NCI-H2107 (cell line): Measurements from ENCODE around the gene UCHL5.
"Not testable (repeated sequence)": the region's sequence is repeated elsewhere in the genome, so short reads cannot be mapped to it uniquely, and the experiment has no call there.

Experiments used
- DNase-seq: peaks from one replicate; lab custom pipeline; 2025; lab: John Stamatoyannopoulos, UW

Gene UCHL5

DNA sequence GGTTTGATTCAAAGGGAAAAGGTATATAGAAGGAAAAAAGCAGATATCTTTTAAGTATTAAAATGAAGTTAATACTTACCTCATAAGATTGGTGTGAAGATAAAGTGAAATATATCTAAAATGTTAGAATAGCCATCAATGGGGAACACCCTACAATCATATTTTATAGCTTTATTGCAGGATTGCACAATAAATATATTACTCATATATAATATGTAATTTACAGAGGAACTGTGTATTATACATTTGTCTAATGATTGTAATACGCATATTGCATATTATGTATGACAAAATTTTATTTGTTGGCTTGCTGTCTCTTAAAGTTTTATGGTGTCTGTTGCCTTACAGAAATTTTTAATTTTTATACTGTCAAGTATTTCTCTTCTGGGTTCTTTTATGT lies 47.8 kb downstream of the UCHL5 start:
- no peak for DNase-seq

DNA sequence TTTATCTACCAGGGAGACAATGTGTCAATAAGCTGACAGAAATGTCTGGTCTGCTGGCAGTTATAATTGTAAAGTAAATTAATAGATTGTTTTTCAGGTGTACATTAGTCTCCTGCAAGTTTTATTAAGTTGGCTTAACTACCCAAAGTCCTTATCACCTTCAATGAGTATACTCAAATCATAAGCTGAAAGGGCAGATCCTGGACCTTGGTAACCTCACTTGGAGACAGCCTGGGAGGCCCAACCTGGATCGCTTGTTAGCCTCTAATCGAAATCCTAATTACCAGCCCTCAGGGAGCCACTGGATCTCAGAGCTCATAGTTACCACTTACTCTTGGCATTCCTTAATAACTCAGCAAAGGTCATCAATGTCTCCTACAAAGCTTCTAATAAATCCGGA lies 49.7 kb downstream of the UCHL5 start:
- no peak for DNase-seq

DNA sequence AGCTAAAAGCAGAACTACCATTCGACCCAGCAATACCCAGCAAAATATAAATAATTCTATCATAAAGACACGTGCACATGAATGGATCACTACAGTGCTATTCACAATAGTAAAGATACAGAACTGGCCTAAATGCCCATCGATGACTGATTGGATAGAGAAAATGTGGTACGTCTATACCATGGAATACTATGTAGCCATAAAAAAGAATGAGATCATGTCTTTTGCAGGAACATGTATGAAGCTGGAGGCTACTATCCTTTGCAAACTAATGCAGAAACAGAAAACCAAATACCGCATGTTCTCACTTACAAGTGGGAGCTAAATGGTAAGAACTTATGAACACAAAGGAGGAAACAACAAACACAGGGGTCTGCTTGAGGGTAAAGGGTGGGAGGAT lies 53.4 kb downstream of the UCHL5 start:
- DNase-seq: no peak

DNA sequence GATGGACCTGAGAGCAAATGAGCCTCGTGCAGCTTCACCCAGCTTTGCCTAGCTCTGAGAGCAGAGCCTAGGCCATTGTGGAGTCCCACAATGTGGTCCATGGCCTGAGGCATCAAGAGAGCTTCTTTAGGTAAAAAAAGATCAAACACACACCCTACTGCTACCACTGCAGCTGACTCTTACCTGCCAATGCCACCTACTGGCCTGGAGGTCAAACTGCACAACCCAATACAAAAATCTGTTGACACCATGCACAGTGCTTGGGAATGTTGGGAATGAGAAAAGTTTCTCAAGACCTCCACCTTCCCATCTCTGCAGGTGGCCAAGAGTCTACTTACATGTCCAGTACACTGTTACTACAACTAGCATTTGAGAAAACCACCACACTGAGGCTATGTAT lies 60.6 kb downstream of the UCHL5 start:
- no peak for DNase-seq

DNA sequence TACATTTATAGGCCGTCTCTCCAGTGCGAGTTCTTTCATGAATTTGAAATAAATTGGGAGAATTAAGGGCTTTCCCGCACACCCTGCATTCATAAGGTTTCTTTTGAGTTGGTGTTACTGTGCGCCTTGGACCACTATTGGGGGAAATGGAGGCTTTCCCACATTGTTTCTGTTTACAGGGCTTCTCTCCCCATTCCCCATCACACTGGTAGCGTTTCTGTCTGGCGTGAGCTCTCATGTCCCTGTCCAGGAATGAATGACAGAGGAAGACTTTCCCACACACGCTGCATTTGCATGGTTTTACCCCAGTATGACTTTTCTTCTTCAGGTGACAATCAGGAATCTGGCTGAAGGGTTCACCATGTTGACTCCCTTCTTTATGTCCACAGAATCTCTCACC lies 65.0 kb downstream of the UCHL5 start:
- DNase-seq: no peak

DNA sequence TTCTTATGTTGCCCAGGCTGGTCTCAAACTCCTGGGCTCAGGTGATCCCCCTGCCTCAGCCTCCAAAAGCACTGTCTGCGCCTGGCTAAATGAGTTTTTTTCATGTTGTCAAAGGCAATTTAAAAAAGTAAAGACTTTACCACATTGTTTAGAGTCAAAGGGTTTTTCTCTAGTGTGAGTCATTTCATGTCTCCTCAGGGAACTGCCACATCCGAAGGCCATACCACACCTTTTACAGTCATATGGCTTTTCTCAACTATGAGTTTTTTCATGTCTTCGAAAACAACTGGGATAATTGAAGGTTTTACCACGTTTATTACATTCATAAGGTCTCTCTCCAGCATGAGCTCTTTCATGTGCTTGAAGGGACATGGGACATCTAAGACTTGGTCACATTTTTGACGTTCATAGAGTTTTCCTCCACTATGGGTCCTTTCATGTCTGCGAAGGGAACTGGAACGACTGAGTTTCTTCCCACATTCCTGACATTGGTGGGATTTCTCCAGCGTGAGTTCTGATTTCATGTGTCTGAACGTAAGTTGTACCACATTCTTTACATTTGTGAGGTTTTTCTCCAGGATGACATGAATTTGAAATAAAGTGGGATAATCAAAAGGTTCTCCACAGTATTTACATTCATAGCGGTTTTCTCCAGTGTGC lies 65.6 kb downstream of the UCHL5 start:
- DNase-seq: no peak

DNA sequence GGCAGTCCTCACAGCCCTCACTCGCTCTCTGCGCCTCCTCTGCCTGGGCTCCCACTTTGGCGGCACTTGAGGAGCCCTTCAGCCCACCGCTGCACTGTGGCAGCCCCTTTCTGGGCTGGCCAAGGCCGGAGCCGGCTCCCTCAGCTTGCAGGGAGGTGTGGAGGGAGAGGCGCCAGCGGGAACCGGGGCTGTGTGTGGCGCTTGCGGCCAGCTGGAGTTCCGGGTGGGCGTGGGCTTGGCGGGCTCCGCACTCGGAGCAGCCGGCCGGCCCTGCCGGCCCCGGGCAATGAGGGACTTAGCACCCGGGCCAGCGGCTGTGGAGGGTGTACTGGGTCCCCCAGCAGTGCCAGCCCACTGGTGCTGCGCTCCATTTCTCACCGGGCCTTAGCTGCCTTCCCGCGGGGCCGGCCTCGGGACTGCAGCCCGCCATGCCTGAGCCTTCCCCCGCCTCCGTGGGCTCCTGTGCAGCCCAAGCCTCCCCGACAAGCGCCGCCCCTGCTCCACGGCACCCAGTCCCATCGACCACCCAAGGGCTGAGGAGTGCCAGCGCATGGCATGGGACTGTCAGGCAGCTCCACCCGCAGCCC lies 72.3 kb downstream of the UCHL5 start:
- DNase-seq: not testable (repeated sequence)

DNA sequence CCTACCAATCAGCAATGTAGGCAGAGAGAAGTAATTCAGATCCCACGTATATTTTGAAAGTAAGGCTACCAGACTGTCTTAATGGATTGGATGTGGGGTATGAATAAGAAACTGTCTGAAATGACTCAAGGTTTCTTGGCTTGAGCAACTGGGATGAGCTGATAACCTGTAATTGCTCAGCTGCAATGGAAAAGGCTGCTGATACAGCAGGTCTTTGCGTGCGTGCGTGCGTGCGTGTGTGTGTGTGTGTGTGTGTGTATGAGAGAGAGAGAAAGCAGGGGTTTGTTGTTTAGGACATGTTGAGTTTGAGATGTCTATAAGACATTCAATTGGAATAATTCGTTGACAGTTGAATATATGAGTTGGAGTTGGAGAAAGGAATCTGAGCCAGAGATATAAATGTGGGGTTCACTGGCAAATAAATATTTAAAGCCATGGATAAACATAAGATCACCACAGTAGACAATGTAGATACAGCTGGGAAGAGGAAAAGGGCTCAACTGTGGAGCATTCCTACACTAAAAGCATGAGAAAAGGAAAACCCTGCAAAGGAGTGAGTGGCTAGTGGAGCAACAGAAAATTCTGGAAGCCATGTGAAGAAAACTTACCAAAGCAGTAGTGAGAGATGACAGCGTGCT lies 72.9 kb downstream of the UCHL5 start:
- no peak for DNase-seq

DNA sequence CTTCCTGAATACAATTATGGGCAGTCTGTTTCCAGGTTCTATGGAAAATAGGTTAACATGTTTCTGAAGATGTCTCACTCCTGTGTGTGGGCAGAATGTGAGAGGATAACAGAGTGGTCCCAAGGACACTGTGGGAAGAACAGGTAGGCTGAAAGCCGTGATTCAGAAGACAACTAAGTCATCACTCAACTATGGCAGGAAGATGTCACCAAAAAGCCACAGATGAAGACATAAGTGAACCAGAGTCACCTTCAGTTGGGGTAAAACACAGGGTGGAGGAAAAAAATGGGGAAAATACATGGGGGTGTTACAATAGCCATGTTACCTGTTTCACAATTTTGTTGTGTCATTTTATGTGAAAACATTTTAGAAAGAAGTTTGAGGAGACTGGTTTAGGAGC lies 75.1 kb downstream of the UCHL5 start:
- no peak for DNase-seq

DNA sequence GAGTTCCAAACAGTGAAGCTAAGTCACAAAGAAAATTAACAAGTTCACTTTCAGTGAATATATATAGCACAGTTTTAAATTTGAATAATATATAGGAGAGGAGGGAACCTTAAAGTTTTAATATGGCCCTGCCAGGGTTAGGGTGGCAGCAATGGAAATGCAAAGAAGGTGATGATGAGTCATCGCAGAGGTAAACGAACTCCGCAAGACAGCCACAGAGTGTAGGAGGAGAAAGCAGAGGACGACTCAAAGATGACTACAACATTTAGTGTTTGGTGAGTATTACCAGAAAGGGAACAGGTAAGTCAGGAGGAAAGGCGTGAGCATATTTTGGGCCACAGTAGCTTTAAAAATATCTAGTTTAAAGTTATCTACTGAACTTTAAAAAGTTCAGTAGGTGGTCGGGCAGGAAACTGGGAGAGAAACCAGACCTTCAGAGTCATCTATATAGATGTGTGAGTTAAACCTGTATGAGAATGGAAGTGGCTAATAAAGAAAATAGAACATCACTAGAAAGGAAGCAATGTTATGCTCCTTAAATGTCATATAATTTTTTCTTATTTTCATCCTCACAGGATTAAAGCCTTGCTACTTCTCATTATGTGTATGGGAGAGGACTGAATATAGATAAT lies 75.7 kb downstream of the UCHL5 start:
- no peak for DNase-seq

DNA sequence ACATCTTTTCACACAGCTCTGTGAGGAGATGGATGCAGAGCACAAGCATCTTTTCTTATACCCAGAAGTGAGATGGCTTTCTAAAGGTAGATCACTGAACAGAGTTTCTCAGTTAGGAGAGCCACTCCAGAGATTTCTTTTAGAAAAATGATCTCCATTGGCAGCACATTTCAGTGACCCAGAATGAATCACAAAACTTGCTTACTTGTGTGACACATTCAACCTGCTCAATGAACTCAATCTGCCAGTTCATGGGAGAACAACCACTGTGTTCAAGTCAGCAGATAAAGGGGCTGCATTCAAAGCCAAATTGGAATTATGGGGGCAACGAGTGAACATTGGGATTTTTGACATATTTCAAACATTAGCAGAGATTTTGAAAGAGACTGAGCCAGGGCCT lies 78.3 kb downstream of the UCHL5 start:
- DNase-seq: no peak

DNA sequence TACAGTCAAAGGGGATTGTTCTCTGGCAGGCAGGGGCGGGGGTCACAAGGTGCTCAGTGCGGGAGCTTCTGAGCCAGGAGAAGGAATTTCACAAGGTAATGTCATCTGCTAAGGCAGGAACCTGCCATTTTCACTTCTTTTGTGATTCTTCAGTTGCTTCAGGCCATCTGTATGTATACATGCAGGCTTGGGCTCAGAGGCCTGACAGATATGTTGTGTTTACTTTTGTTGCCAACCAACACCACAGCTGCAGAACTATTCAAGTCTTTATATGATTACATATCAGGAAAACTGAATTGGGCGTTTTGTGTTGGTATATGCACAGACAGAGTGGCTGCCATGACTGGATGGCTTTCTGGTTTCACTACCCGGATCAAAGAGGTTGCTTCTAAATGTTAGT lies 78.8 kb downstream of the UCHL5 start:
- not testable (repeated sequence) for DNase-seq

DNA sequence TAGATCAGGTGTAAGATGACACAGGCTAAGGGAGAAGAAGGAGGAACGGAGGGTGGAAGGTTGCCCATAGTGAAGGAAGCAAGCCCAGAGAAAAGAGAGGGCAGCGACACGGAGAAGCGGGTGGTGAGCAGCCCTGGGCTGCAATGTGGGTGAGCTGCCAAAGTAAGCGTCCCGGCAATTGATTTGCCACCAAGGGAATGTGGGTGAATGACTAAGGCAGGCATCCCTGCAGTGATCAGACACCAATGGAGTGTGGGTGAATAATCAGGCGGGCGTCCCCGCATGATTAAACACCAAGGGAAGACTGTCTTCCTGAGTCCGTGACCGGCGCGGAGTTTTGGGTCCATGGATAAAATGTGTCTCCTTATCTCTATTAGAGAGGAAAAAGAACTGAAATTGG lies 79.6 kb downstream of the UCHL5 start:
- DNase-seq: no peak

DNA sequence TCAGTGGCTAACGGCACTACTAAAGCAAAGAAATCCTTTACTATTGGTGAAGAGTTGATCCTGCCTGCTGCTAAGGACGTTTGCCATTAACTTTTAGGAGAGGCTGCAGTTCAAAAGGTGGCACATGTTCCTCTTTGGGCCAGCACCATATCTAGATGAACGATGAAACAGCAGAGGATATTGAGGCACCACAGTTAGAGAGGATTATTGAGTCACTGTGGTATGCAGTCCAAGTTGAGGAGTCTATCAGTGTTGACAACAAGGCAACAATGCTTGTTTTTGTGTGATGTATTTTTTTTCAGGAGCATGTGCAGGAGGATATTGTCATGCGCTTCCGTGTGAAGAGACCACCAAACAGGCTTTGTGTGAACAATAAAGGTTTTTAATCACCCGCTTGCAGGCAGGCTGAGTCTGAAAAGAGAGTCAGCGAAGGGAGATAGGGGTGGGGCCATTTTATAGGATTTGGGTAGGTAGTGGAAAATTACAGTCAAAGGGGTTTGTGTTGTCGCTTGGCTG lies 80.9 kb downstream of the UCHL5 start:
- no peak for DNase-seq

DNA sequence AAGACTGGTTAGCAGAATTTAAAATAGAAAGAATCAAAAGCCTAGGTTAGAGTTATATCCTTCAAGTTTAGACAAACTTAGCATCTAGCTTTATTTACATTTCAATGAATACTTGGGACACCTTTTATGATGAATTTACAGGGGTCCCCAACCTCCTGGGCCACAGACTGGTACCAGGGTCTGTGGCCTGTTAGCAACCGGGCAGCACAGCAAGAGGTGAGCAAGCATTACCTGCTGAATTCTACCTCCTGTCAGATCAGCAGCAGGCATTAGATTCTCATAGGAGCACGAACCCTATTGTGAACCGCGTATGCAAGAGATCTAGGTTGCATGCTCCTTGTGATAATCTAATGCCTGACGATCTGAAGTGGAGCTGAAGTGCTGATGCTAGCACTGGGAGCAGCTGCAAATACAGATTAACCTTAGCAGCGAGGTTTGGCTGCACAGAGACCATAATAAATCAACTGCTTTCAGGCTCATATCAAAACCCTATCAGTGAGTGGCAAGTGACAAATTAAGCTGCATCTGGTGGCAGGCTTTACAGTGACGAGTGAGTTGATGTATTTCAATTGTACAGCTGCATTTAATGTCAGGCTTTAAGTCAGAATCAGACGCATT lies 82.0 kb downstream of the UCHL5 start:
- no peak for DNase-seq

DNA sequence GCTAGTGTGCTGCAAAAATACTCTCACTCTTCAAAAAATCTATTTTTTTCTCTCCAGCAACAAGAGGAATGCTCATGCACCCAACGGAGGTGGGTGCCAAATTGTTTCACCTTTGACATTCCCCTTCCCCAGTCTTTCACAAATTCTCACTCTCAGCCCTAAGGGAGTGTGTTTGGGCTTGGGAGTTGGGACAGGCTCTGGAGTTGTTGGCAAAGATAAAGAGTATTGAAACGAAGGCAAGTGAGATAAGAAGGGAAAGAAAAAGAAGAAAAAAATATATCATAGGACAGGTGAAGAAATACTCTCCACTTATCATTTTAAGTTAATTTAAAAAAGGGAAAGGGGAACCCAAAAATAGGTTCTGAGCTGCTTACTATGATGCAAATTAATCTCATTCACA lies 82.6 kb downstream of the UCHL5 start:
- no peak for DNase-seq

DNA sequence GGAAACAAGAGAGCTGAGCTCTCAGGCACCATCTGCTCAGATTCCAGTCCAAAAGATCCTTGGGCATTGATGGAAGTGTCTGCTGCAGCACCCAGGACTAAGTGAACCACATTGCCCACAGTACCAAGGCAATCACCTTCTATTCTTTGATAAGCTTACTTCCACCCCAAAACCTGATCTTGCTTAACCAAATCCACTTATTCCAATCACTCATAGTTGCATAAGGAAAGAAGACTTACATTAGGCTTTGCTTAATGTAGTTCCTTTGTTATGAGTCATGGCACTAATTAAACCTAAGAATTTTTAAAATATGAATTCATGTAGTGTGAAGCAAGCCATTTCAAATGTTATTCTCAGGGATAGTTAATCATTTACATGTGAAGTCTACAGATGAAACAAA lies 84.5 kb downstream of the UCHL5 start:
- no peak for DNase-seq

DNA sequence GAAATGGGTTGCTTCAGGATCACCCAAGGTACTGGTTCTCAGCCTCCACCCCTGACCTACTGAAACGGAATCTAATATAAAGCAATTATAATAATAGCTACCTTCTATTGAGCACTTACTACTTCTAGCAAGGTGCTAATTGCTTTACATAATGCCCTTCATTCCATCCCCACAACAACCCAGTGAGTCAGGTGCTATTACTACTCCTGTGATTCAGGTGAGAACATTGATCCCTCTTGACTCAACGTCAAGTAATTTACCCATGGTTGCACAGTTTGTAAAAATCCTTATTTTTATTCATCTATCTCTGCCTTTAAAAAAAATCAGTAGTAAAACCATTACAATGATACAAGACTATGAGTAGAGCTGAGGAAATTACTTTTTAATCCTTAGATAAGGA lies 85.2 kb downstream of the UCHL5 start:
- no peak for DNase-seq

DNA sequence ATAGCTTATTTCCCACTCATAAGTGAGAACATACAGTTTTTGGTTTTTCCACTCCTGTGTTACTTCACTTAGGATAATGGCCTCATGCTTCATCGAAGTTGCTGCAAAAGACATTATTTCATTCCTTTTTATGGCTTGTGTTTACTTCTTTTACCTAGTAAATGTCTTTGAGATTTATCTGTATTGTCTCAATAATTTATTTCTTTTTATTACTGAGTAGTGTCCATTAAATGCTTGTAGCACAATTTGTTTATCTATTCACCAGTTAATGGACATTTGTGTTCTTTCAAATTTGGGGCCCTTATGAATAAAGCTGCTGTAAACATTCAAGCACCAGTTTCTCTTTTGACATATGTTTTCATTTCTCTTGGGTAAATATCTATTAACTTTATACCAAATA lies 86.0 kb downstream of the UCHL5 start:
- DNase-seq: no peak

DNA sequence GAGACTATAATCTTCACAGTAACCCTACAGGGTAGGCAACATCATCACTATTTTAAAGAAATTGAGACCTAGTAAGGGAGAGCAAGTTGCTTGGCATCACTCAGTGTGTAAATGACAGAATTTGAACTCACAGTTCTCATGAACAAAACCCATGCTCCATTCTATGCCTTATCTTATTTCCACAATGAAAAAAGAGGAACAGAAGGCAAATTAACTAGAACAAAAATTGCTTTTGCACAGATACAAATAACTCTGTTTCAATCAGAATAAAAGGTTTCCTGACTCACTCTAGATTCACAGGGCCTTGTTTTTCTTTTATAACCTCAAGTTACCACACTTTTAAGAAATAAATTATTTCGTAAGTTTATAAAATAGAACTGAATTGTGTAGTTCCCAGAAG lies 90.1 kb downstream of the UCHL5 start:
- DNase-seq: no peak

DNA sequence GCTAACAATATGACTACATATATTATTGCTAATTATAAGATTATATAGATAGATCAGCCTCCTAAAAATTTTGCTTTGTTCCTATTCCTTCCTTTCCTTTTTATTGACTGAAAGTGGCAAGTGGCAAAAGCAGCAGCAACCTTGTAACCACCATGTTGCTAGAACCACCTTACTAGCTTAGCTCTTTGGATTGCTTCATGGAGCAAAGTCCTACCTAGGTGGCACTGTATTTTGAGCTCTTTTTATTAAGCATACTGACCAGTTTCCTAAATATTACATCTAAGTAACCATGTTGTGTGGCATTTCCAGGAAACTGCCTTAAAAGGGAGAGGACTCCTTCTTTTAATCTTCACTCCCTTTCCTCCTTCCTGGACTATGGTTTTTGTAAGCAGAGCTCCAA lies 90.8 kb downstream of the UCHL5 start:
- no peak for DNase-seq

DNA sequence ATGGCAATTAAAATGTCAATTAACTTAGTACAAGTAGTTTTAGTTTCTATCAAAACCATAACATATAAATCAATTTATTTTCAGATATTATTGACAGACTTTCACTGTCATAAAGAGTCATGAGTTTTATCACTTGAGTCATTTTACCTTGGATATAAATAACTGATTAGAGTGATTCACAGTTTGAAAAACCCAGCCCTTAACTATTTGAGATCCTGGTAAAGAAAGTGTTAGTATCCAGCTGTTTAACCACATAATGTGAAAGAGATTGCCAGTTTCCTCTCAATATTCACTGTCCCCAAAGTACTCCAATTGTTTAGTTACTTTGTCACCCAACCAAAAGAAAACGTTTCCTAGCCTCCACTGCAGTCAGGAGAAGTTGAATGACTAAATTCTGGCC lies 91.3 kb downstream of the UCHL5 start:
- DNase-seq: no peak
